Stomach (tissue), 9 donors: Measurements from ENCODE around the gene CDC42BPB. TPM values are rescaled to one million over a fixed set of nuclear protein-coding genes. Genes with fewer than 3 reads are reported as not detected.

Experiments
- DNase-seq, 2 donors: peaks; one replicate each; pipeline versions ENCODE4 v3.0.0 to v3.0.0-alpha.2; 2013 to 2019
- H3K27ac ChIP-seq, 5 donors: fragments of 200-600 bp in 4 of 5; sonication (generic) in 4 of 5; one replicate each; pipeline ENCODE4 v1.5.1; 2013 to 2019; ENCODE audit warnings: mild to moderate bottlenecking in 1 of 5, moderate library complexity in 1 of 5
- H3K27me3 ChIP-seq, 3 donors: fragments of 200-600 bp; sonication (generic); one replicate each; pipeline ENCODE4 v1.5.1; 2017 to 2019; ENCODE audit warnings: mixed run types in 1 of 3
- H3K36me3 ChIP-seq, 4 donors: fragments of 200-600 bp; sonication (generic); 1 replicate in 3 of 4; 2 replicates in 1 of 4; pipeline ENCODE4 v1.5.1; 2016 to 2019
- H3K4me1 ChIP-seq, 4 donors: fragments of 200-600 bp; sonication (generic); one replicate each; pipeline ENCODE4 v1.5.1; 2016 to 2019
- H3K4me3 ChIP-seq, 4 donors: fragments of 200-600 bp; sonication (generic) in 3 of 4; one replicate each; pipeline ENCODE4 v1.5.1; 2016 to 2019; ENCODE audit warnings: mild to moderate bottlenecking in 1 of 4
- H3K9me3 ChIP-seq, 4 donors: fragments of 200-600 bp; sonication (generic); one replicate each; pipeline ENCODE4 v1.5.1; 2016 to 2019
- CTCF ChIP-seq, 7 experiments: fragments of 450-650 bp in 4 of 7; fragments of 200-600 bp in 3 of 7; sonication (generic) in 3 of 7; IDR thresholded peaks; one replicate each; pipeline ENCODE4 v1.5.1; 2016 to 2019; ENCODE audit warnings: antibody characterized with exemption in 7 of 7, control low read depth in 2 of 7, mild to moderate bottlenecking in 1 of 7
- EP300 ChIP-seq: sonication (generic); formaldehyde crosslinking; IDR thresholded peaks from one replicate; pipeline ENCODE4 v1.6.1; 2017; ENCODE audit warnings: antibody characterized with exemption
- POLR2A ChIP-seq, 4 donors: fragments of 450-650 bp; IDR thresholded peaks; one replicate each; pipeline ENCODE4 v1.6.1; 2016; ENCODE audit warnings: antibody characterized with exemption in 4 of 4, control low read depth in 2 of 4, mild to moderate bottlenecking in 1 of 4, moderate library complexity in 1 of 4
- POLR2AphosphoS5 ChIP-seq, 3 donors: sonication (generic); formaldehyde crosslinking; IDR thresholded peaks; one replicate each; pipeline ENCODE4 v1.6.1; 2016; ENCODE audit warnings: antibody characterized with exemption in 3 of 3
- WGBS, 5 donors: extraction: QIAGEN DNeasy Blood & Tissue Kit in 3 of 5; methylation state at CpG; one replicate each; pipeline versions ENCODE4 v1.1.5 to v1.1.7; 2013 to 2018; 5-methylcytosine and 5-hydroxymethylcytosine counted together
- intact Hi-C: fragments of 100-400 bp; cut with DNase I; formaldehyde crosslinking; loops from one replicate; pipeline ENCODE4 v1.15.1; 2023; ENCODE audit warnings: low total_unique reads
- polyA plus RNA-seq, 3 donors: library from polyadenylated mRNA; stranded (reverse); fragments of 200-250 nt; gene quantifications; one replicate each; pipeline ENCODE4 v1.2.3, GENCODE V29; 2013
- total RNA-seq, 5 donors: library from RNA; depleted of rRNA; stranded (reverse); fragments of >200 nt; gene quantifications; one replicate each; pipeline versions ENCODE4 v1.1.0 to v1.2.3, GENCODE V29; 2014 to 2016
- donor health status: healthy with polysubstance abuse.
- donor health status: Bipolar disorder and iron deficiency.
- donor health status: healthy.

Gene CDC42BPB
- total and polyA plus RNA-seq, 8 donors, result 16.3 to 400 (median 127) TPM

- Histone ChIP-seq H3K9me3 (no peaks in the 10 kb centered on the region), H3K4me3 (no peak overlapping the region), H3K4me1 (no peaks in the 10 kb centered on the region), H3K27me3 (no peaks in the 10 kb centered on the region), H3K27ac (no peak overlapping the region), H3K36me3 (peaks cover 0 to 10% (median 4%) of the 10 kb centered on the region in 4 donors)
- 79 to 86% (median 83%) methylated on average over 19 to 26 of the region's 26 CpGs for WGBS, 5 donors
- TF ChIP-seq EP300 (no peak), POLR2A (IDR thresholded peaks at IDR 0.05) (no peak), POLR2AphosphoS5 (IDR thresholded peaks at IDR 0.05) (no peak), CTCF (IDR thresholded peaks at IDR 0.05) (no peak)
- DNase-seq, result no peak
- intact Hi-C loops, result loop anchor here (10.0 kb wide), 1 partner anchor 140 kb away; the partner anchor contains the start of gene TRAF3
These were observed 142.7 kb downstream of the CDC42BPB start for GRCh38 chr14:102914474-102915291.

GRCh38 chr14:102913341-102914211, 143.8 kb downstream of the CDC42BPB start:
- Histone ChIP-seq H3K36me3 (peaks cover 0 to 11% (median 4%) of the 10 kb centered on the region in 4 donors), H3K9me3 (no peaks in the 10 kb centered on the region), H3K4me1 (no peaks in the 10 kb centered on the region), H3K27me3 (no peaks in the 10 kb centered on the region), H3K27ac (no peak overlapping the region), H3K4me3 (no peak overlapping the region)
- intact Hi-C loops, result loop anchor here (10.0 kb wide), 1 partner anchor 139 kb away; the partner anchor contains the start of gene TRAF3
- no peak for DNase-seq
- no peak for TF ChIP-seq POLR2AphosphoS5 (IDR thresholded peaks at IDR 0.05)
- TF ChIP-seq CTCF (IDR thresholded peaks at IDR 0.05), result no peak
- WGBS, 5 donors, result 87 to 93% (median 91%) methylated on average over 19 to 28 of the region's 28 CpGs

- no peak for DNase-seq
- Histone ChIP-seq H3K9me3 (no peaks in the 10 kb centered on the region), H3K27ac (no peak overlapping the region), H3K36me3 (peaks cover 0 to 25% (median 12%) of the 10 kb centered on the region in 4 donors), H3K4me3 (no peak overlapping the region), H3K4me1 (no peaks in the 10 kb centered on the region), H3K27me3 (no peaks in the 10 kb centered on the region)
- intact Hi-C loops, result loop anchor here (10.0 kb wide), 1 partner anchor 137 kb away; the partner anchor contains the start of gene TRAF3
- TF ChIP-seq CTCF (IDR thresholded peaks at IDR 0.05) (no peak), POLR2AphosphoS5 (IDR thresholded peaks at IDR 0.05) (no peak), POLR2A (IDR thresholded peaks at IDR 0.05) (no peak), EP300 (no peak)
- WGBS, 5 donors, result 93 to 97% (median 94%) methylated on average over 16 to 21 of the region's 21 CpGs
These were observed 145.2 kb downstream of the CDC42BPB start for GRCh38 chr14:102911991-102912761.

GRCh38 chr14:102911541-102911951, 145.8 kb downstream of the CDC42BPB start:
- H3K4me1 ChIP-seq, result no peaks in the 10 kb centered on the region
- H3K4me3 ChIP-seq, result no peak overlapping the region
- H3K36me3 ChIP-seq, result peaks cover 0 to 31% (median 19%) of the 10 kb centered on the region in 4 donors
- no peak for TF ChIP-seq EP300
- no peak for TF ChIP-seq CTCF (IDR thresholded peaks at IDR 0.05)
- TF ChIP-seq POLR2AphosphoS5 (IDR thresholded peaks at IDR 0.05), result no peak
- H3K27ac ChIP-seq, result no peak overlapping the region
- 79 to 88% (median 85%) methylated on average over 19 of the region's 19 CpGs for WGBS, 5 donors
- no peak for DNase-seq
- intact Hi-C loops, result loop anchor here (10.0 kb wide), 1 partner anchor 137 kb away; the partner anchor contains the start of gene TRAF3
- no peaks in the 10 kb centered on the region for H3K9me3 ChIP-seq
- H3K27me3 ChIP-seq, result no peaks in the 10 kb centered on the region
